ENCODE measurements around the gene ADAMTS14.

The ADAMTS14 gene

GRCh38 chr10:70711177-70711576 is 38.9 kb downstream of the ADAMTS14 start:
- no peak overlapping the region for H2AFZ ChIP-seq (ENCODE audit: low read depth, low read length)
- TF ChIP-seq EZH2 (IDR thresholded peaks at IDR 0.05; ENCODE audit: borderline replicate concordance, low read depth, low read length, severe bottlenecking) = no peak
- ATAC-seq (ENCODE audit: insufficient read depth, low read depth) (no peak), DNase-seq (no peak)
- H3K79me2 ChIP-seq (ENCODE audit: insufficient read depth, low read length) = no peaks in the 10 kb centered on the region
- H3K36me3 ChIP-seq (ENCODE audit: insufficient read depth, low read length) = no peaks in the 10 kb centered on the region
- H3K27me3 ChIP-seq (ENCODE audit: insufficient read depth, low read length, poor library complexity) = no peaks in the 10 kb centered on the region
- H3K27ac ChIP-seq (ENCODE audit: low read length) = no peak overlapping the region
- H3K4me1 ChIP-seq (ENCODE audit: insufficient read depth, low read length) = no peaks in the 10 kb centered on the region
- H3K4me2 ChIP-seq (ENCODE audit: insufficient read depth, low read length) = no peak overlapping the region
- H3K9me3 ChIP-seq (ENCODE audit: insufficient read depth, low read length, severe bottlenecking) = no peaks in the 10 kb centered on the region
- H3K9ac ChIP-seq (ENCODE audit: low read depth, low read length) = no peak overlapping the region
- H4K20me1 ChIP-seq (ENCODE audit: insufficient read depth, low read length) = no peaks in the 10 kb centered on the region; the same call in 1 of the 2 replicates
- no peak overlapping the region for H3K4me3 ChIP-seq (ENCODE audit: low read depth in 1 of 2, low read length in 2 of 2)

GRCh38 chr10:70711911-70712310 is 39.6 kb downstream of the ADAMTS14 start:
- no peak overlapping the region for H3K27ac ChIP-seq (ENCODE audit: low read length)

GRCh38 chr10:70714245-70714644 is 41.9 kb downstream of the ADAMTS14 start:
- DNase-seq = no peak
- Histone ChIP-seq H3K9me3 (ENCODE audit: insufficient read depth, low read length, severe bottlenecking) (no peaks in the 10 kb centered on the region), H2AFZ (ENCODE audit: low read depth, low read length) (no peak overlapping the region), H3K27me3 (ENCODE audit: insufficient read depth, low read length, poor library complexity) (no peaks in the 10 kb centered on the region), H3K27ac (ENCODE audit: low read length) (no peak overlapping the region), H3K9ac (ENCODE audit: low read depth, low read length) (no peak overlapping the region), H3K36me3 (ENCODE audit: insufficient read depth, low read length) (no peaks in the 10 kb centered on the region), H3K4me3 (ENCODE audit: low read depth in 1 of 2, low read length in 2 of 2) (no peak overlapping the region), H3K79me2 (ENCODE audit: insufficient read depth, low read length) (no peaks in the 10 kb centered on the region), H3K4me1 (ENCODE audit: insufficient read depth, low read length) (no peaks in the 10 kb centered on the region), H4K20me1 (ENCODE audit: insufficient read depth, low read length) (no peaks in the 10 kb centered on the region), H3K4me2 (ENCODE audit: insufficient read depth, low read length) (no peak overlapping the region)
- TF ChIP-seq CTCF (IDR thresholded peaks at IDR 0.05; ENCODE audit: borderline replicate concordance, extremely low read depth, low read length, poor library complexity, severe bottlenecking) (no peak), EZH2 (IDR thresholded peaks at IDR 0.05; ENCODE audit: borderline replicate concordance, low read depth, low read length, severe bottlenecking) (no peak)
- ATAC-seq (ENCODE audit: insufficient read depth, low read depth) = no peak

More at GRCh38 chr10:70711911-70712310, 39.6 kb downstream of the ADAMTS14 start:
- no peaks in the 10 kb centered on the region for H3K9me3 ChIP-seq (ENCODE audit: insufficient read depth, low read length, severe bottlenecking)
- H2AFZ ChIP-seq (ENCODE audit: low read depth, low read length) = no peak overlapping the region
- H3K4me2 ChIP-seq (ENCODE audit: insufficient read depth, low read length) = no peak overlapping the region
- no peaks in the 10 kb centered on the region for H3K27me3 ChIP-seq (ENCODE audit: insufficient read depth, low read length, poor library complexity)
- DNase-seq = no peak
- H3K4me3 ChIP-seq (ENCODE audit: low read depth in 1 of 2, low read length in 2 of 2) = no peak overlapping the region
- no peak for ATAC-seq (ENCODE audit: insufficient read depth, low read depth)
- H3K36me3 ChIP-seq (ENCODE audit: insufficient read depth, low read length) = no peaks in the 10 kb centered on the region
- TF ChIP-seq EZH2 (IDR thresholded peaks at IDR 0.05; ENCODE audit: borderline replicate concordance, low read depth, low read length, severe bottlenecking) = no peak
- no peak for TF ChIP-seq CTCF (IDR thresholded peaks at IDR 0.05; ENCODE audit: borderline replicate concordance, extremely low read depth, low read length, poor library complexity, severe bottlenecking)
- no peaks in the 10 kb centered on the region for H3K79me2 ChIP-seq (ENCODE audit: insufficient read depth, low read length)
- H4K20me1 ChIP-seq (ENCODE audit: insufficient read depth, low read length) = no peaks in the 10 kb centered on the region
- no peak overlapping the region for H3K9ac ChIP-seq (ENCODE audit: low read depth, low read length)
- no peaks in the 10 kb centered on the region for H3K4me1 ChIP-seq (ENCODE audit: insufficient read depth, low read length)

GRCh38 chr10:70714951-70715350 is 42.6 kb downstream of the ADAMTS14 start:
- no peak for DNase-seq
- no peak overlapping the region for H3K4me3 ChIP-seq (ENCODE audit: low read depth in 1 of 2, low read length in 2 of 2)
- H4K20me1 ChIP-seq (ENCODE audit: insufficient read depth, low read length) = no peaks in the 10 kb centered on the region
- no peak for TF ChIP-seq CTCF (IDR thresholded peaks at IDR 0.05; ENCODE audit: borderline replicate concordance, extremely low read depth, low read length, poor library complexity, severe bottlenecking)
- H3K27me3 ChIP-seq (ENCODE audit: insufficient read depth, low read length, poor library complexity) = no peaks in the 10 kb centered on the region
- ATAC-seq (ENCODE audit: insufficient read depth, low read depth) = no peak
- H3K27ac ChIP-seq (ENCODE audit: low read length) = no peak overlapping the region
- no peaks in the 10 kb centered on the region for H3K79me2 ChIP-seq (ENCODE audit: insufficient read depth, low read length)
- H3K4me2 ChIP-seq (ENCODE audit: insufficient read depth, low read length) = no peak overlapping the region
- H3K36me3 ChIP-seq (ENCODE audit: insufficient read depth, low read length) = no peaks in the 10 kb centered on the region
- H3K9ac ChIP-seq (ENCODE audit: low read depth, low read length) = no peak overlapping the region
- no peaks in the 10 kb centered on the region for H3K9me3 ChIP-seq (ENCODE audit: insufficient read depth, low read length, severe bottlenecking)
- no peaks in the 10 kb centered on the region for H3K4me1 ChIP-seq (ENCODE audit: insufficient read depth, low read length)
- no peak overlapping the region for H2AFZ ChIP-seq (ENCODE audit: low read depth, low read length)
